HG02759 (cell line): Measurements from ENCODE around the gene ACBD6.
"Not testable (repeated sequence)": the region's sequence is repeated elsewhere in the genome, so short reads cannot be mapped to it uniquely, and the experiment has no call there.

Experiments
- ATAC-seq: cut with Tn5 transposase; IDR thresholded peaks from one replicate; pipeline ENCODE4 v1.9.1; 2021; ENCODE audit warnings: mild to moderate bottlenecking, moderate library complexity; ENCODE audit not compliant: unreplicated experiment

The ACBD6 gene

GRCh38 chr1:180421614-180422013 lies 80.8 kb downstream of the ACBD6 start:
- ATAC-seq: no peak

DNA sequence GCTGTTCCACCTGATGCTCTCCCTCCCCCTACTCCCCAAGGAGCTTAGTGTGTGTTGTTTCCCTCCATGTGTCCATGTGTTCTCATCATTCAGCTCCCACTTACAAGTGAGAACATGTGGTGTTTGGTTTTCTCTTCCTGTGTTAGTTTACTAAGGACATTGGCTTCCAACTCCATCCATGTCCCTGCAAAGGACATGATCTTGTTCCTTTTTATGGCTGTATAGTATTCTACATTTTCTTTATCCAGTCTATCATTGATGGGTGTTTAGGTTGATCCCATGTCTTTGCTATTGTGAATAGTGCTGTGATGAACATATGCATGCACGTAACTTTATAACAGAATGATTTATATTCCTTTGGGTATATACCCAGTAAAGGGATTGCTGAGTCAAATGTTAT lies 81.2 kb downstream of the ACBD6 start:
- ATAC-seq: not testable (repeated sequence)

DNA sequence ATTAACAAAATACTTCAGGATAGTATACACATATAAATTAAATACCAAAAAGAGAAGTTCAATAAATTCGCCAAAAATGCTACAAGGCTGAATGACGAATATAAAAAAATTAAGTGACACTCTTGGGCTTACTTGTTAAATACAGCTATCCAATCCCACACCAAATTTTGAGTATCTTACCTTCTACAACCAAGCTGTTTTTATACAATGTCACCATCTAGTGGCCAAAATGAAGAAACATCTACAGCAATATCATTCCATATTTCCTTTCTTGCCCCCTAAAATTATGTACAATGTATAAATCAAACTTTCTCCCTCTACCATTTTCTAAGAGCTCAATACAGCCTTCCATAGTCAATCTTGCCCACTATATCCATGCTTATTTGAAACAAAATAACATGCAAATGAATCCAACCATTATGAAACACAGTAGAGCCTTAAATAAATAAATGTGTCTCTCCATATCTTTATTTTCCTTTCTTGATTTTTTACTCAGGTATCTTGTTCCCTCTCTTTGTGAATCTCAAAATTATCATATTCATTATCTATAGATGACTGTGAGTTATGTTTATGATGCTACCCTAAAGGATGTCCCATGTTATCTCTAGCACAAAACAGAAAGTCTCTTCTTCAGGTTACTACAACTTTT lies 86.3 kb downstream of the ACBD6 start:
- ATAC-seq: no peak

GRCh38 chr1:180415236-180415848 lies 87.0 kb downstream of the ACBD6 start:
- ATAC-seq: no peak

DNA sequence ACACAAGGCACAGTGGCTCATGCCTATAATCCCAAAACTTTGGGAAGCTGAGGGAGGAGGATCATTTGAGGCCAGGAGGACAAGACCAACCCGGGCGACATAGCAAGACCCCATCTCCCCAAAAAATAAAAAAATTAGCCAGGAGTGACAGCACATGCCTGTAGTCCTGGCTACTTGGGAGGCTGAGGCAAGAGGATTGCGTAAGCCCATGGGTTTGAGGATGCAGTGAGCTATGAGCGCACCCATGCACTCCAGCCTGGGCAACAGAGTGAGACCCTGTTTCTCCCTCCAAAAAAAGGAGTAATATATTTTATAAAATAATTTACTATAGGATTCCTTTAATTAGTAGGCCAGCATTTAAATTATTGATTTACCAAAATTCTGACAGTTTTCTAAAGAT lies 89.8 kb downstream of the ACBD6 start:
- no peak for ATAC-seq

DNA sequence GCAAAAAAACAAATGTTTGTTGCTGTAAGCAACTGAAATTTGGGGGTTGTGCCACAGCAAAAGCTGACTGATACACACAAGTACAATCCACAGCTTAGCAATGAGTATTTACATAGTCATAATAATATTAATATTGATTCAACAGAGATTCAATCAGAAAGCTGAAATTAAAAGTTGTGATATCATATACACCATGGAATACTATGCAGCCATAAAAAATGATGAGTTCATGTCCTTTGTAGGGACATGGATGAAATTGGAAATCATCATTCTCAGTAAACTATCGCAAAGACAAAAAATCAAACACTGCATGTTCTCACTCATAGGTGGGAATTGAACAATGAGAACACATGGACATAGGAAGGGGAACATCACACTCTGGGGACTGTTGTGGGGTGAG lies 94.2 kb downstream of the ACBD6 start:
- not testable (repeated sequence) for ATAC-seq

GRCh38 chr1:180407051-180407450 lies 95.3 kb downstream of the ACBD6 start:
- ATAC-seq: no peak

DNA sequence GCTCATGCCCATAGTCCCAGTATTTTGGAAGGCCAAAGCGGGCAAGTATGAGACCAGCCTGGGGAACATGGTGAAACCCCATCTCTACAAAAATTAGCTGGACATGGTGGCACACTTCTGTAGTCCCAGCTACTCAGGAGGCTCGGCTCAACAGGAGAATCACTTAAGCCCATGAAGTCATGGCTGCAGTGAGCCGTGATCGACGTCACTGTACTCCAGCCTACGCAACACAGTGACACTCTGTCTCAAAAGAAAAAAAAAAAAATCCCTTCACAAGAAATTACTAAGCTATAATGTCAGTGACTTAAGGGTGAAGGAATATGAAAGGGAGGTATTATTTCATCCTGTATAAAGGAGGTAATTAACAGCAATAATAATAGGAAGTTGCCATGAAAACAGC lies 99.8 kb downstream of the ACBD6 start:
- no peak for ATAC-seq

DNA sequence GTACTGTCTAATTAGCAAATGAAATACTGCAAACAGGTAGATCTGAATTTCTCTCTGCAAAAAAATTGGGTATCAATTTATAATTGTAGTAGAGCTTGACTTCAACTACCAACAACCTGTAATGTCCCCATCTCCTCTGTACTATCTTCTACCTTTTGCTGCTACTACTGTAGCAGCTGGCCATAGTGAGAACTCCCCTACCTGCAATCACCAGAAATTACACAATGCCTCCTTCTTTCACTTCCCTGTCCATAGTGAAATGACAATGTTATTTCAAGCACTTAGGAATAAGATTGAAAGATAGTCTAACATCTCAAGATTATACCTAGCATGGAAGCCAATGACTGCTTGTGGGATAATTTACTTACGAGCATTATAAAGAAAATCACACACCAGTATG lies 100.4 kb downstream of the ACBD6 start:
- no peak for ATAC-seq

- no peak for ATAC-seq
These were observed 105.2 kb downstream of the ACBD6 start for GRCh38 chr1:180397175-180397574.

GRCh38 chr1:180392427-180393145 lies 109.8 kb downstream of the ACBD6 start:
- no peak for ATAC-seq

GRCh38 chr1:180392020-180392419 lies 110.4 kb downstream of the ACBD6 start:
- ATAC-seq: no peak

GRCh38 chr1:180387413-180387812 lies 115.0 kb downstream of the ACBD6 start:
- no peak for ATAC-seq

GRCh38 chr1:180386745-180387367 lies 115.5 kb downstream of the ACBD6 start:
- ATAC-seq: no peak

DNA sequence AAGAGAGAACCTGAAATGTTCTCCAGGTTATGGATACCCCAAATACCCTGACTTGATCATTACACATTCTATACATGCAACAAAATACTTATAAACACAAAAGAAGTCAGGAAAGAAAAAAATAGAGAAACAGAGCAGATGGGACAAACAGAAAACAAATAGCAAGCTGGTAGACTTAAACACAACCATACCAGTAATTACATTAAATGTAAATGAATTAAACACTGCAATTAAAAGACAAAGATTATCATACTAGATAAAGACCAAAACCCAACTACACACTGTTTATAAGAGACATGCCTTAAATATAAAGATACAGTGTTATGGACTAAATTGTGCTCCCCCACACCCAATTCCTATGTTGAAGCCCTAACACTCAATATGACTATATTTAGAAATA lies 117.2 kb downstream of the ACBD6 start:
- ATAC-seq: no peak

DNA sequence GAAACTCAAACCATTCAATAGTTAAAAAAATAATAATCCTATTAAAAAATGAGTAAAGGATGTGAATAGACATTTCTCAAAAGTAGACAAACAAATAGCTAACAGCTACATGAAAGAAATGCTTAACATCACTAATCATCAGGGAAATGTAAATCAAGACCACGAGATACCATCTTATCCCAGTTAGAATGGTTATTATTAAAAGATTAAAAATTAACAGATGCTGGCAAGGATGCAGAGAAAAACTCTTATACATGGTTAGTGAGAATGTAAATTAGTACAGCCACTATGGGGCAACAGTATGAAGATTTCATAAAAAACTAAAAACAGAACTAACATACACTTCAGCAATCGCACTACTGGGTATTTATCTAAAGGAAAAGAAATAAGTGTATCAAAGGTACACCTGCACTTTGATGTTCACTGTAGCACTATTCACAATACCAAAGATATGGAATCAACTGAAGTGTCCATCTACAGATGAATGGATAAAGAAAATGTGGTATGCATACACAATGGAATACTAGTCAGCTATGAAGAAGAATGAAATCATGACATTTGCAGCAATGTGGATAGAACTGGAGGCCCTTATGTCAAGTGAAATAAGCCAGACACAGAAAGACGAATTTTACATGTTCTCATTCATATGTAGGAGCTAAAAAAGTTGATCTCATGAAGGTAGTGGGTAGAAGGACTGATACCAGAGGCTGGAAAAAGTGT lies 117.9 kb downstream of the ACBD6 start:
- no peak for ATAC-seq

- ATAC-seq: no peak
These were observed 119.9 kb downstream of the ACBD6 start for GRCh38 chr1:180382326-180383115.

- no peak for ATAC-seq
These were observed 121.2 kb downstream of the ACBD6 start for GRCh38 chr1:180381184-180381580.

DNA sequence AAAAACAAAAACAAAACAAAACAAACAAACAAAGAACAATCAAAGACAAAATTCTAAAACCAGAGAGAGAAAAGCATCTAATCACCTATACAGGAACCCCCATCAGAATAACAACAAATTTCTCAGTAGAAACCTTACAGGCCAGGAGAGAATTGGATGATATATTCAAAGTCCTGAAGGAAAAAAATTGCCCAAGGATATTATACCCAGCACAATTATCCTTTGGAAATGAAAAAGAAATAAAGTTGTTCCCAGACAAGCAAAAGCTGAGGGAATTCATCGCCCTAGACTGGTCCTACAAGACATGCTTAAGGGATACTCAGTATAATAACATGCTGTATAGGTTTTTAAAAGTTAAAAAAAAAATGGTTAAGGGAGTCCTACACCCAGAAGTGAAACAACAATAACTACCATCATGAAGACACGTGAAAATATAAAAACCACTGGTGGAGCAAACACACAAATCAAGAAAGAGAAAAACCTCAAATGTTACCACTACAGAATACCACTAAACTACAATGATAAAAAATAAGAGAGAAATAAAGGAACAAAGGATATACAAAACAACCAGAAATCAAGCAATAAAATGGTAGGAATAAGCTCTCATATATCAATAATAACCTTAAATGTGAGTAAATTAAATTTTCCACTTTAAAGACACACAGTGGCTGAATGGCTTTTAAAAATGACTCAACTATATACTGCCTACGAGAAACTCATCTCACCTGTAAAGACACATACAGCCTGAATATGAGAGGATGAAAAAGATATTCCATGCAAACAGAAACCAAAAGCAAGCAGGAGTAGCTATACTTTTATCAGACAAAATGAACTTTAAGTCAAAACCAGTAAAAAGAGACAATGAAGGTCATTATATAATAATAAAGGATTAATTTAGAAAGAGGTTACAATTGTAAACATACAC lies 121.9 kb downstream of the ACBD6 start:
- ATAC-seq: no peak
